Activated CD8-positive, alpha-beta memory T cell treated with anti-CD3 and anti-CD28 coated beads, Interleukin-2, amount 10 ng/mL, durations not matched to agents 7 days and 5 days (primary cell): ENCODE measurements around the gene KRT20. TPM values are rescaled to one million over a fixed set of nuclear protein-coding genes. Genes with fewer than 3 reads are reported as not detected.

ENCODE experiments used
- ATAC-seq: fragments of 150-1000 bp; cut with Tn5 transposase; one replicate; pipeline ENCODE4 v1.10.0; 2021; ENCODE audit warnings: moderate library complexity
- CTCF ChIA-PET: fragments of 350-600 bp; sonication (Branson Sonifier 250); formaldehyde crosslinking; loops from one replicate; lab custom pipeline; 2021; ENCODE audit warnings: antibody characterized with exemption; lab: Charles Lee
- DNase-seq: peaks from one replicate; pipeline ENCODE4 v3.0.0-alpha.2; 2020
- H3K27ac Mint-ChIP-seq: one replicate; pipeline ENCODE4 v1.8.0; 2021; ENCODE audit warnings: mild to moderate bottlenecking, mixed read lengths
- H3K27me3 Mint-ChIP-seq: one replicate; pipeline ENCODE4 v1.8.0; 2021; ENCODE audit warnings: mixed read lengths
- H3K36me3 Mint-ChIP-seq: one replicate; pipeline ENCODE4 v1.8.0; 2021; ENCODE audit warnings: mild to moderate bottlenecking, mixed read lengths
- H3K4me1 Mint-ChIP-seq: one replicate; pipeline ENCODE4 v1.8.0; 2021; ENCODE audit warnings: mixed read lengths
- H3K4me3 Mint-ChIP-seq: one replicate; pipeline ENCODE4 v1.8.0; 2021; ENCODE audit warnings: mild to moderate bottlenecking, moderate library complexity, mixed read lengths
- H3K9me3 Mint-ChIP-seq: one replicate; pipeline ENCODE4 v1.8.0; 2022; ENCODE audit warnings: low read depth, mixed read lengths
- total RNA-seq, 2 experiments: library from RNA; stranded (reverse); gene quantifications; one replicate each; pipeline ENCODE4 v1.2.3, GENCODE V29; 2021

The KRT20 gene
- total RNA-seq, 2 experiments from 2014 or later, result not detected

DNA sequence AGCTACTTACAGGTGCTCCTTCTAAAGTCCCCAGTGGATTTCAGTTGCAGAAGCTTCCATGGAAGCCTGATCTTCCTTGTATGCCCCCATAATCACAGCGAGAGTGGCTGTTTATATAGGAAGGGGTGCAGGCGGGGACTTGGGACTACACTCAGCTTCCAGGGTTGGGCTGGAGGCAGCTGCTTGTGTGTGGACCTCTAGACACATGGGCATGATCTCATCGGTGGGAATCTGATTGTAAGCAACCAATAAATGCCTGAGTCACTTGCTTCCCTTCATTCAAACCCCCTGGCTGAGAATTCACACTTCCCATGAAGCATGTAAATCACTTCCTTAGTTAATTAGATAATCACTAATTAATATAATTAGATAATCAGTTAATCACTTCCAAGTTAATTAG lies 1.0 kb upstream of the KRT20 start:
- H3K9me3 Mint-ChIP-seq, result no peaks in the 10 kb centered on the region
- H3K4me3 Mint-ChIP-seq, result no peak overlapping the region
- H3K36me3 Mint-ChIP-seq, result no peaks in the 10 kb centered on the region
- DNase-seq, result no peak
- peaks cover 49% of the 10 kb centered on the region for H3K27me3 Mint-ChIP-seq
- no peaks in the 10 kb centered on the region for H3K4me1 Mint-ChIP-seq
- CTCF ChIA-PET, result interaction anchor here (1.0 kb wide), 1 partner anchor 40 kb away, joined by 3 read pairs; no protein-coding TSS in a partner anchor
- H3K27ac Mint-ChIP-seq, result no peak overlapping the region
- no peak for ATAC-seq

DNA sequence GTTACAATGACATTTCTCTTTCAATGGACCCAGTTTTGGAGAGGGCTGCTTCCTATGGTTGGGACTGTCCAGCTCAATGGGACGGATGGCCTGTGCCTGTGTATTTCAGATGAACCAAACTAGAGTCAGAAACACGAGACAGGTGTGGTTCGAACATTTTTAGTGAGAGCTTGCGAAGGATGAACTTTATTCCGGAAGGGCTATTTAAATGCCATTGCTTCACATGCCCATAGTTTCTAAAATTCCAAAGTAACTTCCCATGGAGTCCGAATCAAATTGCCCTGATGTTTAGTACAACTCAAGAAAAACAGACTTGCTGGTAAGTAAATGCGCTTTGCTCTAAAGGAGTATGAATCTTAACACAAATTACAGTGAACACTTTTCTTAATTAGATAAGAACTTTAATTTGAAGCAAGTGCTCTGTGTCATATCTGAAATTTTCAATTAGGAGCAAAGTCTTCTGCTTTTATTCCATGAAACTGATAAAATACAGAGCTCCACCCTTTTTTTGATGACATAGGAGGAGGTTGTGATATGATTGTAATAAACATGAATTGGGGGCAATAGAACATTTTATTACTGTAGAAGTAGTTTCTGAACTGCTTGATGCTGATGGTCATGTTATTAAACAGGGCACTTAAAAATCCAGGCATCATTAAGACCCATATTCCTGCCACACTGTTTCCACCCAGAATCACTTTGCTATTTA lies 1.3 kb downstream of the KRT20 start:
- Mint-ChIP-seq H3K27ac (no peak overlapping the region), H3K27me3 (peaks cover 39% of the 10 kb centered on the region), H3K36me3 (no peaks in the 10 kb centered on the region), H3K9me3 (no peaks in the 10 kb centered on the region), H3K4me3 (no peak overlapping the region), H3K4me1 (no peaks in the 10 kb centered on the region)
- CTCF ChIA-PET, result interaction anchor here (1.0 to 1.5 kb wide), 2 partner anchors 21 to 765 kb away, joined by 3 read pairs; no protein-coding TSS in a partner anchor
- no peak for ATAC-seq
- DNase-seq, result no peak

DNA sequence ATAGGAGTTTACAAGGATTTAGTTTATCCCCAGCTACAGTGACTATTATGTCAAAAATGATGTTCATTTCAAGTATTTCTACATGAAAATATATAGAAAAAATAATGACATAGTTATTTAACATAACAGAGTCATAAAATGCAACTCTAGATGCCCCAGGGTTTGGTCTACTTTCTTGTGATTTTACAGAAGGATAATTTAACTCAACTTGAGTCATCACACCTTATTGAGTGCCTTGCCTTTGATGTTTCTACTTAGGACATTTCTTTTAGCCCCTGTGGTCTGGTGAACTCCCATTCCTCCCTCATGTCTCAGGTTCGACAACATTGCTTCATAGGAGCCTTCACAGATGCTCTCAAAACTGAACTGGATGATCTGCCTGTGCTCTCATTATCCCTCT lies 2.0 kb downstream of the KRT20 start:
- Mint-ChIP-seq H3K27ac (no peak overlapping the region), H3K36me3 (no peaks in the 10 kb centered on the region), H3K4me1 (no peaks in the 10 kb centered on the region), H3K27me3 (peaks cover 32% of the 10 kb centered on the region), H3K9me3 (no peaks in the 10 kb centered on the region), H3K4me3 (no peak overlapping the region)
- CTCF ChIA-PET, result interaction anchor here (1.0 kb wide), 1 partner anchor 766 kb away, joined by 3 read pairs; no protein-coding TSS in a partner anchor
- ATAC-seq (no peak), DNase-seq (no peak)

DNA sequence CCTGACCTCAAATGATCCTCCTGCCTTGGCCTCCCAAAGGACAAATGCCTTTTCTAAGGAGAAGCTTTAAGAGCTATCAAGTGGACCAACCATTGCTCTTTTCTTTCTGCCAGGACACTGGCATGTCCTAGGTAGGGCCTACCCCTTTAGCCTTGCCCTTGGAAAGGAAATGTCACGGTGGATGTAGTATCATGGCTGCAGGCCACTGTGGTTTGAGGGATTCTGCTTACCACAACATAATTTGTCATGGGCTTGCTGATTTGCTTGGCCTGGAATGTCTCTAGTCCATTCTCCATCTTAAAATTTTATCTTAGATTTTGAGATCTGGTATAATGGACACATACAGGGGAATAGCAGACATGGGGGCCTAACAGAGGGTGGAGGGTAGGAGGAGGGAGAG lies 6.0 kb downstream of the KRT20 start:
- no peak for ATAC-seq
- DNase-seq, result no peak

DNA sequence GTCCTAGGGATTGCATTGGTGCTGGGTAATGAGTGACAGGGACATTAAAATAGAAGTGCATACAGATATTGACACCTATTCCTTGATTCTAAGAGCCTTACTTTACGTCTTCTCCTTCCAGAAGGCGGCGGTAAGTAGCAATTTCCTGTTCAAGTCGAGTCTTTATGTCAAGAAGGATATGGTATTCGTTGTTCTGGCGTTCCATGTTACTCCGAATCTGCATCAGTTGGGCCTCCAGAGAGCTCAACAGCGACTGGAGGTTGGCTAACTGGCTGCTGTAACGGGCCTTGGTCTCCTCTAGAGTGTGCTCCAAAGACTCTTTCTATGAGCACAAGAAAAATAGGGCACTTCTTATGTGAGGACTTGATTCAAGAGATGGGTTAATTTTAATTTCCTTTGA lies 7.0 kb downstream of the KRT20 start:
- H3K27ac Mint-ChIP-seq, result no peak overlapping the region
- no peaks in the 10 kb centered on the region for H3K36me3 Mint-ChIP-seq
- no peaks in the 10 kb centered on the region for H3K4me1 Mint-ChIP-seq
- CTCF ChIA-PET, result interaction anchor here (0.6 to 1.0 kb wide), 2 partner anchors 23 to 853 kb away, joined by 3 read pairs; no protein-coding TSS in a partner anchor
- no peaks in the 10 kb centered on the region for H3K9me3 Mint-ChIP-seq
- no peak overlapping the region for H3K4me3 Mint-ChIP-seq
- ATAC-seq (no peak), DNase-seq (no peak)
- H3K27me3 Mint-ChIP-seq, result peaks cover 9% of the 10 kb centered on the region

More for the DNA sequence above, 6.0 kb downstream of the KRT20 start:
- Mint-ChIP-seq H3K36me3 (no peaks in the 10 kb centered on the region), H3K27me3 (peaks cover 16% of the 10 kb centered on the region), H3K4me1 (no peaks in the 10 kb centered on the region), H3K27ac (no peak overlapping the region), H3K9me3 (no peaks in the 10 kb centered on the region), H3K4me3 (no peak overlapping the region)
- CTCF ChIA-PET, result interaction anchor here (1.0 kb wide), 1 partner anchor 22 kb away, joined by 3 read pairs; no protein-coding TSS in a partner anchor

DNA sequence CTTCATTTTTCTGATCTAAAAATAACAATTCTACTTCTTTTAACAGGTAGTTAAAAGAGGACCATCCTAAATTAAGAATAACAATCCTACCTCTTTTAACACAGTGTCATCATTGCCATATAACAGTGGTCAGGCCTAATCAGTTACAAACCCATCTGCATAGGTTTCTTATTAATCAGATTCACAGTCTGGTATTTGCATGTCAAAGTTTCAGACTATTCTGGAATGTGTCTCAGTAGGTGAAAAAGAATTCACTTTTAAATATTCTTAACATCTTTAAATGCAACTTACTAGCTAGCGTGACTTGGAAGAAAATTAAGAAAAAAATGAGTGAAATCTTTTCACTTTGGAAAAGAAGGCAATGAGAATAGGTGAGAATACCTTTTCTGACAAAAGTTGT lies 11.2 kb downstream of the KRT20 start:
- H3K9me3 Mint-ChIP-seq, result no peaks in the 10 kb centered on the region
- no peaks in the 10 kb centered on the region for H3K4me1 Mint-ChIP-seq
- H3K27ac Mint-ChIP-seq, result no peak overlapping the region
- DNase-seq (no peak), ATAC-seq (no peak)
- no peaks in the 10 kb centered on the region for H3K36me3 Mint-ChIP-seq
- peaks cover 28% of the 10 kb centered on the region for H3K27me3 Mint-ChIP-seq
- CTCF ChIA-PET, result no interaction called here
- H3K4me3 Mint-ChIP-seq, result no peak overlapping the region

DNA sequence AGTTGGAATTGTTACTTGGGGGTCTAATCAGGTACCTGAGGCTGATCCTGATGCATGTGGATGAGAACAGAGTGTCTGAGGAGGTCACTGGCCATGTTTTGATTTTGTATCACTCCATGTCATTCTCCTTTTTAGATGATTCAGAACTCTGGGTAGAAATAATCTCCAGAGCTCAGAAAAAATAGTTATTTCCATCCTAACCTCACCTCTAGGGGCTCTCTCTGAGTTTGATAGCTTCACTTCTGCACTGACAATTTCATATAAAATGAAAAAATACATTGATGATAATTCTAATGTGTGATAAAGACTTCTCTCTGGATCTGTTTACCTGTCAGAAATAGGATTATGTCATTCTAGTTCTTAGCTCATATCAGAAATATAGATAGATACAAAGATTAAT lies 11.8 kb downstream of the KRT20 start:
- Mint-ChIP-seq H3K9me3 (no peaks in the 10 kb centered on the region), H3K4me1 (no peaks in the 10 kb centered on the region), H3K4me3 (no peak overlapping the region), H3K27ac (no peak overlapping the region), H3K36me3 (no peaks in the 10 kb centered on the region), H3K27me3 (peaks cover 29% of the 10 kb centered on the region)
- DNase-seq (no peak), ATAC-seq (no peak)
- CTCF ChIA-PET, result no interaction called here

DNA sequence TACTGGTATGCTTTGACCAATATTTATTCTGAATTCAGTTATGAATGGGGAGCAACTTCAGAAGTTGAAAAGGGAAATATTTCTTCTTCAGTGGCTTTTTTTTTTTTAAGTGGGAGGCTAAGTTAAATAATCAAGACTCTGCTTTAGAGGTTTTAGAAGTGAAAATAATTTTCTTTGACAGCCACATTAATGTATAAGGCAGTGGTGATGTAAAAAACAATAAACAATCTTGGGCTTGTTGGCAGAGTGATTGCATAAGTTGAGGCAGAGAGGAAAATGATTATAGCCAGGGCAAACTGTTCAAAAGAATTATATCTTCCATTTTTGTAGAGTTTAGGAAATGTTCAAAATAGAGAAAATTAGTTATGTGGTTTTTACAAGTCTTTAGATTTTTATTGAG lies 12.6 kb downstream of the KRT20 start:
- Mint-ChIP-seq H3K27me3 (peaks cover 32% of the 10 kb centered on the region), H3K4me1 (no peaks in the 10 kb centered on the region)
- CTCF ChIA-PET, result no interaction called here

DNA sequence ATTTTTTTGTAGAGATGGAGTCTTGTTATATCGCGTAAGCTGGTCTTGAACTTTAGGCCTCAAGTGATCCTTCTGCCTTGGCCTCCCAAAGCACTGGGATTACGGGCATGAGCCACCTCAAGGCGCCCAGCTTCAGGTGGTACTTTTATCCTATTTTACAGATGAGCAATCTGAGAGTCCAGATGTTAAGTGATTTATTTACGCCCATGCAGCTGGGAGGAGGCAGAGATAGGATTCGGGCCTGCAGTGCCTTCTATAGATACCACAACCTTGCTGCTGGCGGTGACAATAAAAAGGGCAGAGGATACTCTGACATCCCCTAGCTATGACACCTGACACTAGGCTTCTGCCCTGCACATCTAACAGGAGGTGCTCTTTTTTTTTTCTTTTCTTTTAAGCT lies 13.7 kb downstream of the KRT20 start:
- Mint-ChIP-seq H3K4me3 (no peak overlapping the region), H3K36me3 (no peaks in the 10 kb centered on the region), H3K4me1 (no peaks in the 10 kb centered on the region), H3K27me3 (peaks cover 41% of the 10 kb centered on the region), H3K9me3 (no peaks in the 10 kb centered on the region), H3K27ac (no peak overlapping the region)
- no peak for DNase-seq
- CTCF ChIA-PET, result no interaction called here
- ATAC-seq, result no peak

More for the DNA sequence above, 12.6 kb downstream of the KRT20 start:
- DNase-seq (no peak), ATAC-seq (no peak)
- Mint-ChIP-seq H3K27ac (no peak overlapping the region), H3K9me3 (no peaks in the 10 kb centered on the region), H3K36me3 (no peaks in the 10 kb centered on the region), H3K4me3 (no peak overlapping the region)

DNA sequence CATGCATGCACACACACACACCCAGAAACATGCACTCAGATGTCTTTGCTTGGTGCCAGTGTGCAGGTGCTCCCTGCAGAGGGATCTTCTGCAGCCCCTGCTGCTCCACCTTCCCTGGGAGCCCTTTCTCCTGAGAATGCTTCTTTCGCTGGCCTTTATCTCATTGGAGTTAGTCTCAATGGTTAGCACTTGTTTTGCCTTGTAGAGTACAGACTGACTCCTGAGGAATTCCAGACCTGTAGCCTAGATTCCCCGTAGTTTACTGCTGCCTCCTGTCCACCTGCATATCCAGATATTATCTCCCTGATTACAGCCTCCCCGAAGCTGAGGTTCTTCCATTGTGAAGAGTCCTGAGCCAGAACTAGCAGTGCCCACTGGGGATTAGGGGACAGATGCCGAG lies 14.9 kb downstream of the KRT20 start:
- Mint-ChIP-seq H3K9me3 (no peaks in the 10 kb centered on the region), H3K27ac (no peak overlapping the region), H3K36me3 (no peaks in the 10 kb centered on the region), H3K27me3 (peaks cover 41% of the 10 kb centered on the region), H3K4me3 (no peak overlapping the region), H3K4me1 (no peaks in the 10 kb centered on the region)
- ATAC-seq, result no peak
- CTCF ChIA-PET, result interaction anchor here (0.7 kb wide), 1 partner anchor 564 kb away, joined by 3 read pairs; no protein-coding TSS in a partner anchor
- no peak for DNase-seq

DNA sequence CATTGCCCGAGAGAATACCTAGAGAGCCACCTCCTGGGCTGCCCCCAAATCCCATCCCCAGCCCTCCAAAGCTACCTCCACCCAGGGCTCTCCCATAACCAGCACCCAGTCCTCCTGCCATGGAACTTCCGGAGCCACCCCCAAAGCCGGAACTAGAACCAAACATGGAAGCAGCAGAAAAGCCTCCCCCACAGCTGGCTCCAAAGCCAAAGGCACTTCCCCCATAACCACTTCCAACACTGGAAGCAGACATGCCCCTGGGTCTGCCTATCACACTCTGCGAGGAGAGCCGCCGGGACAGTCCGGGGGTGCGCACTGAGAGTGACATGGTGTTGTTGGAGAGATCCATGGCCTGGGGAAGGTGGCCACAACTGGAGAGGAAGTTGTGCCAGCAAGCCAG lies 18.2 kb downstream of the KRT20 start, which contains the start of gene KRT12:
Gene KRT12, minus strand, starts transcription at position 386 of the 400 bp plus-strand sequence. Its CDS starts 37 bp downstream, at position 349.
- DNase-seq (no peak), ATAC-seq (no peak)
- H3K36me3 Mint-ChIP-seq, result no peaks in the 10 kb centered on the region
- H3K27ac Mint-ChIP-seq, result no peak within 1 kb of the TSS
- no peaks in the 10 kb centered on the region for H3K4me1 Mint-ChIP-seq
- no peak within 1 kb of the TSS for H3K4me3 Mint-ChIP-seq
- CTCF ChIA-PET, result interaction anchor here (0.9 to 1.5 kb wide), 3 partner anchors 682 to 796 kb away, joined by 3 to 4 read pairs (median 3); no protein-coding TSS in a partner anchor
- no peaks in the 10 kb centered on the region for H3K9me3 Mint-ChIP-seq
- peaks cover 29% of the 10 kb centered on the region for H3K27me3 Mint-ChIP-seq

DNA sequence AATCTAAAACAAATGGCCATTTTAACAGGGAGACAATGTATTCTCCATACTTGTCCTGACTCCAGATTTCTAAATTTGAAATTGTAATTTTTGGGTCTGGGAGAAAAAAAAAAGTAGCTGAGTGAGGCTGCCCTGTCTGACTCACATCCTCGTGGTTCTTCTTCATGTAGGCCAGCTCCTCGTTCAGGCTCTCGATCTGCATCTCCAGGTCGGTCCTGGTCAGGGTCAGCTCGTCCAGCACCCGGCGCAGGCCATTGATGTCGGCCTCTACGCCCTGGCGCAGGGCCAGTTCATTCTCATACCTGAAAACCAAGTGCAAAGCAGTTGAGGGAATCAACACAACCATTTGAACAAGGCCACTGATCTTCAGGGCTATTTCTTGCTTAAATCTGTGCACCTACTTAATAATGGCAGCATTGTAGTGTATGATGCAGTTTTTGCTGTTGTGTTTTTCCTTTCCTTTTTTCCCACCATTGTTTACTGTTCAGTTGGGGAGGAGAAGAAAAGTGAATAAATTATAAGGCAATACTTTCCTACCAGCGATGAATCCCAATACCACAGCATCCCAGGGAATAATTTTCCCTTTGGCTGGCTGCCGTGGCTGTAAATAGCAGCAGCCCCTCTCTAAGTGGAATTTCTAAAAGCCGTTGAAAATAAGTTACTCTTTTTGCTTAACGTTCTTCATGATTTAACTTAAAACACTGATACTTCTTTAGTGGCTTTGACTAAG lies 20.2 kb downstream of the KRT20 start:
- Mint-ChIP-seq H3K4me3 (no peak overlapping the region), H3K36me3 (no peaks in the 10 kb centered on the region)
- CTCF ChIA-PET, result interaction anchor here (1.0 kb wide), 1 partner anchor 784 kb away, joined by 4 read pairs; no protein-coding TSS in a partner anchor

DNA sequence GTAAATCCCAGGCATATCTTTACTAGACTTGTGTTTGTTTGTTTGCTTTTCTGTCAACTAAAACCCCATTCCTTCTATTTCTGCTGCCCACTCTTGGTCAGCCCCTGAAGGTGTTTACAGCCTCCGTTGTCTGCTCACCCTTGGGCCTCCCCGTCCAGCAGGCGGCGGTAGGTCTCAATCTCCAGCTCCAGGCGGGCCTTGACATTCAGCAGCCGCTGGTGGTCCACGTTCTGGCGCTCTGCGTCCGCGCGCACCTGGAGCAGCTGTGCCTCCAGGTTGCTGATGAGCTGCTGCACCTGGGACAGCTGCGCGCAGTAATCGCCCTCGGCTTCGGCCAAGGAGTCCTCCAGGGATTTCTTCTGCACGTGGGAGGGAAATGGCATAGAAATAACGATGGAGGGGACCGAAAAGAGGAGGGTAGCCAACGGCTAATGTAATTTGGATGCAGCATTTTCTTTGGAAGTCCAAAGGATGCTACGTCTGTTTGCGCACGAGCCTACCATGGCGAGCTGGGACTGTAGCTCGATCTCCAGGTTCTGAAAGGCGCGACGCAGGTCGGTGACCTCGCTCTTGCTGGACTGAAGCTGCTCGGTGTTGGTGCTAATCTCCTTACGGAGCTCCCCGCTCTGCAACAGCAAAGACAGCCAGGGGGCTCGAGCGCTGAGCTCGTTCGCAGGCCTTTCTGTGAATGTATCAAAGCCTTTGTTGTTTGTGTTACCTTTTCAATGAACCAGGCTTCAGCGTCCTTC lies 21.9 kb downstream of the KRT20 start:
- no peak for ATAC-seq
- H3K27me3 Mint-ChIP-seq, result peaks cover 30% of the 10 kb centered on the region
- no peak overlapping the region for H3K27ac Mint-ChIP-seq
- CTCF ChIA-PET, result no interaction called here
- H3K9me3 Mint-ChIP-seq, result no peaks in the 10 kb centered on the region
- H3K4me1 Mint-ChIP-seq, result no peaks in the 10 kb centered on the region
- no peak overlapping the region for H3K4me3 Mint-ChIP-seq
- no peaks in the 10 kb centered on the region for H3K36me3 Mint-ChIP-seq
- peak; percentile 50 for DNase-seq

More for the DNA sequence above, 20.2 kb downstream of the KRT20 start:
- ATAC-seq (no peak), DNase-seq (no peak)
- Mint-ChIP-seq H3K9me3 (no peaks in the 10 kb centered on the region), H3K4me1 (no peaks in the 10 kb centered on the region), H3K27me3 (peaks cover 31% of the 10 kb centered on the region), H3K27ac (no peak overlapping the region)
